SK-N-MC (cell line): Measurements from ENCODE around the gene C12orf43.

ENCODE experiments used
- DNase-seq: peaks from one replicate; pipeline ENCODE4 v3.0.0-alpha.2; 2011; ENCODE audit warnings: low read depth, low spot score
- H3K27ac ChIP-seq: fragments of 200-600 bp; sonication (generic); 2 replicates; pipeline ENCODE4 v1.5.1; 2016; ENCODE audit warnings: mixed run types
- H3K36me3 ChIP-seq: fragments of 200-600 bp; sonication (generic); 2 replicates; pipeline ENCODE4 v1.6.1; 2017; ENCODE audit warnings: antibody characterized with exemption, low read length, mixed read lengths; ENCODE audit not compliant: insufficient read depth
- H3K4me3 ChIP-seq: fragments of 200-600 bp; sonication (generic); 2 replicates; pipeline ENCODE4 v1.5.1; 2016
- H3K9ac ChIP-seq: fragments of 200-600 bp; sonication (generic); 2 replicates; pipeline ENCODE4 v1.8.0; 2017; ENCODE audit warnings: mixed run types, mixed read lengths; ENCODE audit not compliant: insufficient read length
- H3K9me3 ChIP-seq: fragments of 200-600 bp; sonication (generic); 2 replicates; pipeline ENCODE4 v1.6.1; 2017; ENCODE audit warnings: low read depth, mild to moderate bottlenecking, antibody characterized with exemption, low read length, moderate library complexity, mixed read lengths
- EZH2 ChIP-seq: fragments of 200-600 bp; sonication (generic); IDR thresholded peaks from one replicate; pipeline ENCODE4 v1.6.1; 2017; ENCODE audit warnings: antibody characterized with exemption
- FOXP2 ChIP-seq: optimal IDR thresholded peaks from 2 replicates; pipeline ENCODE3; 2011; ENCODE audit warnings: mild to moderate bottlenecking, moderate library complexity; ENCODE audit not compliant: insufficient read depth; ENCODE audit errors: extremely low read length, control extremely low read depth
- POLR2AphosphoS5 ChIP-seq: IDR thresholded peaks from 2 replicates; pipeline ENCODE4 v1.6.1; 2012; ENCODE audit warnings: mild to moderate bottlenecking, low read depth, low read length, borderline replicate concordance

C12orf43 gene

GRCh38 chr12:120991965-120992364, 24.3 kb downstream of the C12orf43 start:
- Histone ChIP-seq H3K4me3 (no peak overlapping the region), H3K27ac (no peak overlapping the region), H3K36me3 (no peaks in the 10 kb centered on the region), H3K9me3 (no peaks in the 10 kb centered on the region), H3K9ac (no peak overlapping the region)
- DNase-seq = no peak
- no peak for TF ChIP-seq EZH2
- no peak for TF ChIP-seq POLR2AphosphoS5
- no peak for TF ChIP-seq FOXP2

- no peak overlapping the region for H3K27ac ChIP-seq
- no peaks in the 10 kb centered on the region for H3K9me3 ChIP-seq
- no peak for DNase-seq
- TF ChIP-seq FOXP2 = no peak
- no peak for TF ChIP-seq POLR2AphosphoS5
- no peak for TF ChIP-seq EZH2
- H3K4me3 ChIP-seq = no peak overlapping the region
- H3K9ac ChIP-seq = no peak overlapping the region
- no peaks in the 10 kb centered on the region for H3K36me3 ChIP-seq
These were observed 25.7 kb downstream of the C12orf43 start for GRCh38 chr12:120990487-120991055.

- Histone ChIP-seq H3K9me3 (no peaks in the 10 kb centered on the region), H3K9ac (no peak overlapping the region), H3K4me3 (no peak overlapping the region), H3K36me3 (no peaks in the 10 kb centered on the region), H3K27ac (no peak overlapping the region)
- TF ChIP-seq POLR2AphosphoS5 (no peak), FOXP2 (no peak), EZH2 (no peak)
- no peak for DNase-seq
These were observed 26.6 kb downstream of the C12orf43 start for GRCh38 chr12:120989687-120990086.

DNA sequence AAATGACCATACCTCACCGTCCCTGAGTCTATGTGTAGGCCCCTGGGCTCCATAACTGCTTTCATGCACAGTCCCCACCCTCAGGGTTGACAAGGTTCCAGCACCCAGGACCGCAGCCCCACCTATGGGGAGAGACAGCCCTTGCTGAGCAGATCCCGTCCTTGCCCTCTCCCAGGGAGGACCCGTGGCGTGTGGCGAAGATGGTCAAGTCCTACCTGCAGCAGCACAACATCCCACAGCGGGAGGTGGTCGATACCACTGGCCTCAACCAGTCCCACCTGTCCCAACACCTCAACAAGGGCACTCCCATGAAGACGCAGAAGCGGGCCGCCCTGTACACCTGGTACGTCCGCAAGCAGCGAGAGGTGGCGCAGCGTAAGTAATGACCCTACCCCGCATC, 27.6 kb downstream of the C12orf43 start:
- TF ChIP-seq POLR2AphosphoS5 (no peak), FOXP2 (no peak), EZH2 (no peak)
- no peak overlapping the region for H3K27ac ChIP-seq
- DNase-seq = no peak
- no peaks in the 10 kb centered on the region for H3K36me3 ChIP-seq
- H3K9me3 ChIP-seq = no peaks in the 10 kb centered on the region
- H3K4me3 ChIP-seq = no peak overlapping the region
- no peak overlapping the region for H3K9ac ChIP-seq

- Histone ChIP-seq H3K9me3 (no peaks in the 10 kb centered on the region), H3K9ac (no peak overlapping the region)
These were observed 28.1 kb downstream of the C12orf43 start for GRCh38 chr12:120988234-120988633.

DNA sequence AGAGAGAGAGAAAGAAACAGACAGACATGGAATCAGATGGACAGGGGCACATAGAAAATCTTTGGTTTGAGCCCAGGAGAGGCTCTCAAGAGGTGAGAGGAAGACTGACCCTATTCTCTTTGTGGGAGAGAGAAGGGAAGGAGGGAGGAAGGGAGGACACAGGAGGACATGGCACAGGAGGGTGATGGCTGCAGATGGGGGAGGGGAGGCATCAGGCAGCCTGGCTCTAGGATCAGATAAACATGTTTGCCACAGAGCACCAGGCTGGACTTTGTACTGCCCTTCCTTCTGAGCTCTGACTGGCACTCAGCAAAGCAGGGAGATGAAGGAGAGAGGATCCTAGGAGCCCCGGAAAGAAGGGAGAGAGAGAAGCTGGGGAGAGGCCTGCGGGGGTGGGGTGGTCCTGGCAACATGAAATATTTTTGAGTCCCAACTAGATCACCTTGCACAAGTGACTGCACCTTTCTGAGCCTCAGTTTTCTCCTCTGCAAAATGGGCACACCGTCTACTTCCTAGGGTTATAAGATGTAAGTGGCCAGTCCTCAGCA, 31.9 kb downstream of the C12orf43 start:
- no peak for DNase-seq
- Histone ChIP-seq H3K36me3 (no peaks in the 10 kb centered on the region), H3K9ac (no peak overlapping the region), H3K27ac (no peak overlapping the region), H3K4me3 (no peak overlapping the region), H3K9me3 (no peaks in the 10 kb centered on the region)
- TF ChIP-seq EZH2 = no peak
- TF ChIP-seq FOXP2 = no peak
- no peak for TF ChIP-seq POLR2AphosphoS5

More at GRCh38 chr12:120988234-120988633, 28.1 kb downstream of the C12orf43 start:
- TF ChIP-seq FOXP2 (no peak), EZH2 (no peak), POLR2AphosphoS5 (no peak)
- no peak overlapping the region for H3K4me3 ChIP-seq
- no peak overlapping the region for H3K27ac ChIP-seq
- H3K36me3 ChIP-seq = no peaks in the 10 kb centered on the region
- no peak for DNase-seq

GRCh38 chr12:120983759-120984158, 32.5 kb downstream of the C12orf43 start:
- H3K9ac ChIP-seq = no peak overlapping the region

DNA sequence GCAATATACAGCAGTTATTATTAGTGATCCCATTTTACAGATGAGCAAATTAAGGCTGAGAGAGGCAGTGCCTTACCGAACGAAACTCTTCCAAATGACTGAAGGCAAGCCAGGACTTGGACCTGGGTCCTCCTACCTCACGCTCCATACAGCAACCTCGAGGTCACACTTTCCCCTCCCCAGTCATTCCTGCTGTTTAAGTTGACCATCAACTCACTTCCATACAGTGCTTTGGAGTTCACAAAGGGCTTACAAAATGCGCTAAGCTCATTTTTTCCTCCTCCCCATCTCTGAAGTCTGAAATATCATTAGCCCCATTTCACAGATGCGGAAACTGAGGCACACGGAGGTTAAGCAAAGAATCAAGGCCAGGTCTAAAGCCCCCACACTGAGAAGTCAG, 33.6 kb downstream of the C12orf43 start:
- Histone ChIP-seq H3K9ac (no peak overlapping the region), H3K9me3 (no peaks in the 10 kb centered on the region), H3K4me3 (no peak overlapping the region), H3K27ac (no peak overlapping the region), H3K36me3 (no peaks in the 10 kb centered on the region)
- no peak for TF ChIP-seq FOXP2
- TF ChIP-seq EZH2 = no peak
- no peak for TF ChIP-seq POLR2AphosphoS5
- DNase-seq = no peak

More at GRCh38 chr12:120983759-120984158, 32.5 kb downstream of the C12orf43 start:
- no peak for TF ChIP-seq EZH2
- no peak for TF ChIP-seq POLR2AphosphoS5
- no peak for TF ChIP-seq FOXP2
- Histone ChIP-seq H3K4me3 (no peak overlapping the region), H3K9me3 (no peaks in the 10 kb centered on the region), H3K27ac (no peak overlapping the region), H3K36me3 (no peaks in the 10 kb centered on the region)
- DNase-seq = no peak

DNA sequence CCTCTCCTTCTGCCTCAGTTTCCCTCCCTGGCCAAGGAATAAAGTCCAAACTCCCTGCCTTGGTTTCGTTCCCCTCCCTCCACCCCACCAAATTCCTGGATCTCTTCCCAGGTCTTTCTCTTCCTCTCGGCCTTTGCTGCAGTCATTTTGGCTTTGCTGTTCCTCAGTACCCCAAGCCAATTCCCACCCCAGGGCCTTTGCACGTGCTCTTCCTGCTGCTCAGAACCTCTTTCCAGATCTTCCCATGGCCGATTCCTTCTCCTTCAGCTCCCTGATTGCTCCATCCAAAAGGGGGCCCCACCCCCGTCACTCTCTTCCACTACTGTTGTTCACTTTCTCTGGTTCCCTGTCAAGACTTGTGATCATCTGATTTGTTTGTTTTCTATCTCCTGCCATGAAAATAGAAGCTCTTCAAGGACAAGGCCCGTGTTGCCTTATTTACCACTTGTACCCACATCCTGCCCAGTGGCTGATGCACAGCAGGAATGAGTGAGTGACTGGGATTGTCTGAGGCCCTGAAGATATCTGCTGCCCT, 34.8 kb downstream of the C12orf43 start:
- no peak for TF ChIP-seq POLR2AphosphoS5
- no peak for TF ChIP-seq EZH2
- no peak for TF ChIP-seq FOXP2
- DNase-seq = no peak
- no peak overlapping the region for H3K27ac ChIP-seq

More for the DNA sequence above, 34.8 kb downstream of the C12orf43 start:
- Histone ChIP-seq H3K4me3 (no peak overlapping the region), H3K9ac (no peak overlapping the region), H3K36me3 (no peaks in the 10 kb centered on the region), H3K9me3 (no peaks in the 10 kb centered on the region)
